Measurements from ENCODE around the gene SCO1. TPM values are rescaled to one million over a fixed set of nuclear protein-coding genes. Genes with fewer than 3 reads are reported as not detected.

Gene SCO1
- total RNA-seq, 1 donor from 2014 or later = 30.2 TPM

DNA sequence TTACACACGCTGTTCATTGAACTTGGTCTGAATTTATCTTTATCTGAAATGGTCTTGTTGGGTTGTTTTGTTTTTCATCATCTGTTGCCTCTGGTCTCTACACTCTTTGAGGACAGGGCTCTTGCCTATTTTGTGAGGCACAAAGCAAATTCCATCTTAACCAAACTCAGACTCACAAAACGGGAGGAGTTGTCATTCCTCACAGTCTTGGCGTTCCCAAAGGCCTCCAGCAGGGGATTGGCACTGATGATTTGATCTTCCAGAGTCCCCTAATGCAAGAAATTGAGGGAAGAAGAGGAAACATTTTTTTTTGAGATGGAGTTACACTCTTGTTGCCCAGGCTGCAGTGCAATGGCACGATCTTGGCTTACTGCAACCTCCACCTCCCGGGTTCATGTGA lies 49.0 kb downstream of the SCO1 start:
- Mint-ChIP-seq H3K9me3 (ENCODE audit: low read depth) (no peaks in the 10 kb centered on the region), H3K4me1 (ENCODE audit: low read depth) (peaks cover 22% of the 10 kb centered on the region), H3K27ac (ENCODE audit: unreplicated experiment) (peak overlapping the region; percentile 49), H3K4me3 (ENCODE audit: unreplicated experiment) (no peak overlapping the region), H3K36me3 (ENCODE audit: low read depth) (peaks cover 3% of the 10 kb centered on the region), H3K27me3 (ENCODE audit: low read depth) (no peaks in the 10 kb centered on the region)
- no peak for DNase-seq (ENCODE audit: low spot score)
- TF ChIP-seq, protein P1, sequence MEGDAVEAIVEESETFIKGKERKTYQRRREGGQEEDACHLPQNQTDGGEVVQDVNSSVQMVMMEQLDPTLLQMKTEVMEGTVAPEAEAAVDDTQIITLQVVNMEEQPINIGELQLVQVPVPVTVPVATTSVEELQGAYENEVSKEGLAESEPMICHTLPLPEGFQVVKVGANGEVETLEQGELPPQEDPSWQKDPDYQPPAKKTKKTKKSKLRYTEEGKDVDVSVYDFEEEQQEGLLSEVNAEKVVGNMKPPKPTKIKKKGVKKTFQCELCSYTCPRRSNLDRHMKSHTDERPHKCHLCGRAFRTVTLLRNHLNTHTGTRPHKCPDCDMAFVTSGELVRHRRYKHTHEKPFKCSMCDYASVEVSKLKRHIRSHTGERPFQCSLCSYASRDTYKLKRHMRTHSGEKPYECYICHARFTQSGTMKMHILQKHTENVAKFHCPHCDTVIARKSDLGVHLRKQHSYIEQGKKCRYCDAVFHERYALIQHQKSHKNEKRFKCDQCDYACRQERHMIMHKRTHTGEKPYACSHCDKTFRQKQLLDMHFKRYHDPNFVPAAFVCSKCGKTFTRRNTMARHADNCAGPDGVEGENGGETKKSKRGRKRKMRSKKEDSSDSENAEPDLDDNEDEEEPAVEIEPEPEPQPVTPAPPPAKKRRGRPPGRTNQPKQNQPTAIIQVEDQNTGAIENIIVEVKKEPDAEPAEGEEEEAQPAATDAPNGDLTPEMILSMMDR (IDR thresholded peaks at IDR 0.05) = no peak

DNA sequence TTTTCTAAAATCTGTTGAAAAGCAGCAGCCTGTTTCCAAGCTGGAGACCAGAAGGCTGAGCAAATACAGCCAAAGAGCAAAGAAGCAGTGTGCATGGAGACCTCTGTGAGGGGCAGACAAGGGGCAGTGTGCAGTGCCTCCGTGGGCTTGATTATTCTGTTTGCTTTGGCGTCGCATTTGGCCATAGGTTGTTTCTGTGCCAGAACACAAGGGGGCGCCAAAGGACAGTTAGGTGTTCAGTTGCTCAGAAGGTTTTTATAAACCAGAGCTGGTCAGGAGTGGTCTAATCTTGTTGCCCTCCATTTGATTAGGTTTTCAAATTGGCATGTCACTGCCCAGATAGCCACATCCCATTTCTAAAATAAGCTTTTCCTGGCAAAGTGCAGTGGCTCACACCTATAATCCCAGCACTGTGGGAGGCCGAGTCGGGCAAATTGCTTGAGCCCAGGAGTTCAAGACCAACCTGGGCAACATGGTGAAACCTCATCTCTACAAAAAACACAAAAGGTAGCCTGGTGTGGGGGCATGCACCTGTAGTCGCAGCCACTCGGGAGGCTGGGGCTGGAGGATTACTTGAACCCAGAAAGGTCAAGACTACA lies 50.8 kb downstream of the SCO1 start:
- peaks cover 22% of the 10 kb centered on the region for H3K4me1 Mint-ChIP-seq (ENCODE audit: low read depth)
- no peak overlapping the region for H3K4me3 Mint-ChIP-seq (ENCODE audit: unreplicated experiment)
- H3K36me3 Mint-ChIP-seq (ENCODE audit: low read depth) = peaks cover 8% of the 10 kb centered on the region
- H3K27ac Mint-ChIP-seq (ENCODE audit: unreplicated experiment) = no peak overlapping the region
- DNase-seq (ENCODE audit: low spot score) = no peak
- no peaks in the 10 kb centered on the region for H3K9me3 Mint-ChIP-seq (ENCODE audit: low read depth)
- TF ChIP-seq, protein P1 (IDR thresholded peaks at IDR 0.05) = peak; percentile 93
- no peaks in the 10 kb centered on the region for H3K27me3 Mint-ChIP-seq (ENCODE audit: low read depth)

DNA sequence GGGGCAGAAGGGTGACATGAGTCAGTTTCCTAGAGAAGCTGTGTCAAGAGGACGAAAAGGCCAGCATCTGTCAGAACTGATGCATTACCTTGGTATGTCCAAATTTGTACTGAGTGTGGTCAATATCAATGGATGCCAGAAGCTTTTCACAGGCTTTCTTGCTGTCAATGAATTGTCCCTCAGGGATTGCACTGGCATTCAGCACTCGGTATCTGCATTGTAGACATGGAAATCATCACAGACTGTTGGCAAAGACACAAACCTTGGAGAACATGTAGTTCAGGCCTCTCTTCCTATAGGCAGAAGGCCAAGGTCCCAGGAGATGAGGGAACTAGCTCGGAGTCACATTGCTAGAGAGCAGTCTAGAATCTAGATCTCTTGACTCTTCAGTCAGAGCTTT lies 56.9 kb downstream of the SCO1 start:
- Mint-ChIP-seq H3K4me1 (ENCODE audit: low read depth) (no peaks in the 10 kb centered on the region), H3K9me3 (ENCODE audit: low read depth) (no peaks in the 10 kb centered on the region), H3K4me3 (ENCODE audit: unreplicated experiment) (no peak overlapping the region), H3K27ac (ENCODE audit: unreplicated experiment) (no peak overlapping the region), H3K36me3 (ENCODE audit: low read depth) (peaks cover 28% of the 10 kb centered on the region), H3K27me3 (ENCODE audit: low read depth) (no peaks in the 10 kb centered on the region)
- no peak for DNase-seq (ENCODE audit: low spot score)
- TF ChIP-seq, protein P1 (IDR thresholded peaks at IDR 0.05) = no peak

DNA sequence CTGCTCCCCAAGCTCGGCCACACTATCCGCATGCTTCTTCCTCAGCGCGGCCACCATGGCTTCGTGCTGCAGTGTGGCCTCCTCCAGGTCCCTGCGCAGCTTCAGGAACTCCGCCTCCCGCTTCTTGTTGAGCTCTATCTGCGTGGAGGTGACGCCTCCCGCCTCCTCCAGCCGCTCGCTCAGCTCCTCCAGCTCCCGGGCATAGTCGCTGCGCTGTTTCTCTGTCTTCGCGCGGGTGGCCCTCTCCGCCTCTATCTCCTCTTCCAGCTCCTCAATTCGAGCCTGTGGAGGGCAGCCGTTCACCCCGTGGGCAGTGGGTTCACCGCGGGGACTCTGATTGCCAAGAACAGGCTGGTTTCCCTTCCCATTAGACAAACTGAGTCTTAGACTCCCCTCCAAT lies 59.2 kb downstream of the SCO1 start:
- no peaks in the 10 kb centered on the region for H3K27me3 Mint-ChIP-seq (ENCODE audit: low read depth)
- no peaks in the 10 kb centered on the region for H3K9me3 Mint-ChIP-seq (ENCODE audit: low read depth)

DNA sequence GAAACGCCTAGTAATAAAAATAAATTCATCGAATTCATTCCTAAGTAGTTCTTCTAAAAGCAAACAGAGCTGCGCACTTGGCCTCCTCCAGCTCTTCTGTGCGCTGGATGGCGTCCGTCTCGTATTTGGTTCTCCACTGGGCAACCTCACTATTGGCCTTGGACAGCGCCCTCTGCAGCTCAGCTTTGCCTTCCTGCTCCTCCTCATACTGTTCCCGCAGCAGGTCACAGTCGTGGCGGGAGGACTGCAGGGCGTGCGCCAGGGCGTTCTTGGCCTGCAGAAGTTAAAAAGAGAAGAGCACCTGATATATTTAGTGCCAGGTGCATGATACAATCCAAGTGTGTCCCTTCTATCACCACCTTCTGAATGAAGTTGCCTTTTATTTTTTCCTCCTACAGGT lies 62.0 kb downstream of the SCO1 start:
- Mint-ChIP-seq H3K4me1 (ENCODE audit: low read depth) (no peaks in the 10 kb centered on the region), H3K27me3 (ENCODE audit: low read depth) (no peaks in the 10 kb centered on the region), H3K4me3 (ENCODE audit: unreplicated experiment) (no peak overlapping the region), H3K9me3 (ENCODE audit: low read depth) (no peaks in the 10 kb centered on the region), H3K27ac (ENCODE audit: unreplicated experiment) (no peak overlapping the region), H3K36me3 (ENCODE audit: low read depth) (peaks cover 23% of the 10 kb centered on the region)
- no peak for DNase-seq (ENCODE audit: low spot score)
- TF ChIP-seq, protein P1 (IDR thresholded peaks at IDR 0.05) = peak; percentile 20

More for the DNA sequence above, 59.2 kb downstream of the SCO1 start:
- no peaks in the 10 kb centered on the region for H3K4me1 Mint-ChIP-seq (ENCODE audit: low read depth)
- no peak overlapping the region for H3K27ac Mint-ChIP-seq (ENCODE audit: unreplicated experiment)
- DNase-seq (ENCODE audit: low spot score) = no peak
- no peak overlapping the region for H3K4me3 Mint-ChIP-seq (ENCODE audit: unreplicated experiment)
- TF ChIP-seq, protein P1 (IDR thresholded peaks at IDR 0.05) = no peak
- H3K36me3 Mint-ChIP-seq (ENCODE audit: low read depth) = peaks cover 28% of the 10 kb centered on the region

Measured in chondrocyte (in vitro differentiated cells).